Measurements from ENCODE around the gene CNOT2. TPM values are rescaled to one million over a fixed set of nuclear protein-coding genes. Genes with fewer than 3 reads are reported as not detected.

The CNOT2 gene
- 142 and 165 TPM in 2 replicates for total RNA-seq (2014; rRNA removed; shearing (Covaris generic); ENCODE audit: low replicate concordance)

- in situ Hi-C loops (cut with HindIII; ENCODE audit: low pct_unique_long_range_greater_than_20kb, low sequenced_read_pairs), result no loop called here
- DNase-seq (ENCODE audit: low read depth), result peak; percentile 95
Observed at GRCh38 chr12:70242695-70243509, at the start of gene CNOT2. Gene CNOT2, plus strand, starts transcription at chr12:70243433. Its CDS starts 34,794 bp downstream, at chr12:70278227.

- no peak for DNase-seq (ENCODE audit: low read depth)
- in situ Hi-C loops (cut with HindIII; ENCODE audit: low pct_unique_long_range_greater_than_20kb, low sequenced_read_pairs), result no loop called here
Observed at GRCh38 chr12:70194076-70194475, 49.2 kb upstream of the CNOT2 start.

GRCh38 chr12:70196811-70197281 lies 46.4 kb upstream of the CNOT2 start:
- in situ Hi-C loops (cut with HindIII; ENCODE audit: low pct_unique_long_range_greater_than_20kb, low sequenced_read_pairs), result no loop called here
- DNase-seq (ENCODE audit: low read depth), result no peak

GRCh38 chr12:70197345-70197744 lies 45.9 kb upstream of the CNOT2 start:
- in situ Hi-C loops (cut with HindIII; ENCODE audit: low pct_unique_long_range_greater_than_20kb, low sequenced_read_pairs), result no loop called here
- DNase-seq (ENCODE audit: low read depth), result no peak

GRCh38 chr12:70213707-70214106 lies 29.5 kb upstream of the CNOT2 start:
- DNase-seq (ENCODE audit: low read depth), result no peak
- in situ Hi-C loops (cut with HindIII; ENCODE audit: low pct_unique_long_range_greater_than_20kb, low sequenced_read_pairs), result no loop called here

- in situ Hi-C loops (cut with HindIII; ENCODE audit: low pct_unique_long_range_greater_than_20kb, low sequenced_read_pairs), result no loop called here
- no peak for DNase-seq (ENCODE audit: low read depth)
Observed at GRCh38 chr12:70214972-70215617, 28.1 kb upstream of the CNOT2 start.

GRCh38 chr12:70217416-70217815 lies 25.8 kb upstream of the CNOT2 start:
- no peak for DNase-seq (ENCODE audit: low read depth)
- in situ Hi-C loops (cut with HindIII; ENCODE audit: low pct_unique_long_range_greater_than_20kb, low sequenced_read_pairs), result no loop called here

- no peak for DNase-seq (ENCODE audit: low read depth)
- in situ Hi-C loops (cut with HindIII; ENCODE audit: low pct_unique_long_range_greater_than_20kb, low sequenced_read_pairs), result no loop called here
Observed at GRCh38 chr12:70221626-70222025, 21.6 kb upstream of the CNOT2 start.

- in situ Hi-C loops (cut with HindIII; ENCODE audit: low pct_unique_long_range_greater_than_20kb, low sequenced_read_pairs), result no loop called here
- DNase-seq (ENCODE audit: low read depth), result no peak
Observed at GRCh38 chr12:70227911-70228310, 15.3 kb upstream of the CNOT2 start.

GRCh38 chr12:70230934-70231606 lies 12.2 kb upstream of the CNOT2 start:
- in situ Hi-C loops (cut with HindIII; ENCODE audit: low pct_unique_long_range_greater_than_20kb, low sequenced_read_pairs), result no loop called here
- DNase-seq (ENCODE audit: low read depth), result no peak

GRCh38 chr12:70236990-70237389 lies 6.2 kb upstream of the CNOT2 start:
- in situ Hi-C loops (cut with HindIII; ENCODE audit: low pct_unique_long_range_greater_than_20kb, low sequenced_read_pairs), result no loop called here

GRCh38 chr12:70240673-70241072 lies 2.6 kb upstream of the CNOT2 start:
- DNase-seq (ENCODE audit: low read depth), result no peak
- in situ Hi-C loops (cut with HindIII; ENCODE audit: low pct_unique_long_range_greater_than_20kb, low sequenced_read_pairs), result no loop called here

More at GRCh38 chr12:70236990-70237389, 6.2 kb upstream of the CNOT2 start:
- no peak for DNase-seq (ENCODE audit: low read depth)

- in situ Hi-C loops (cut with HindIII; ENCODE audit: low pct_unique_long_range_greater_than_20kb, low sequenced_read_pairs), result no loop called here
- DNase-seq (ENCODE audit: low read depth), result no peak
Observed at GRCh38 chr12:70241845-70242244, 1.4 kb upstream of the CNOT2 start.

GRCh38 chr12:70243510-70244371 lies 508 bp downstream of the CNOT2 start:
- in situ Hi-C loops (cut with HindIII; ENCODE audit: low pct_unique_long_range_greater_than_20kb, low sequenced_read_pairs), result no loop called here

GRCh38 chr12:70244409-70244808 lies 1.2 kb downstream of the CNOT2 start:
- no peak for DNase-seq (ENCODE audit: low read depth)
- in situ Hi-C loops (cut with HindIII; ENCODE audit: low pct_unique_long_range_greater_than_20kb, low sequenced_read_pairs), result no loop called here

More at GRCh38 chr12:70243510-70244371, 508 bp downstream of the CNOT2 start:
- peak; percentile 92 for DNase-seq (ENCODE audit: low read depth)

GRCh38 chr12:70245458-70245857 lies 2.2 kb downstream of the CNOT2 start:
- in situ Hi-C loops (cut with HindIII; ENCODE audit: low pct_unique_long_range_greater_than_20kb, low sequenced_read_pairs), result no loop called here

GRCh38 chr12:70246580-70246979 lies 3.3 kb downstream of the CNOT2 start:
- no peak for DNase-seq (ENCODE audit: low read depth)
- in situ Hi-C loops (cut with HindIII; ENCODE audit: low pct_unique_long_range_greater_than_20kb, low sequenced_read_pairs), result no loop called here

More at GRCh38 chr12:70245458-70245857, 2.2 kb downstream of the CNOT2 start:
- DNase-seq (ENCODE audit: low read depth), result no peak

GRCh38 chr12:70247653-70248199 lies 4.5 kb downstream of the CNOT2 start:
- DNase-seq (ENCODE audit: low read depth), result no peak
- in situ Hi-C loops (cut with HindIII; ENCODE audit: low pct_unique_long_range_greater_than_20kb, low sequenced_read_pairs), result no loop called here
